Endodermal cell (in vitro differentiated cells): Measurements from ENCODE around the gene RPTOR. TPM values are rescaled to one million over a fixed set of nuclear protein-coding genes. Genes with fewer than 3 reads are reported as not detected.
"Not testable (repeated sequence)": the region's sequence is repeated elsewhere in the genome, so short reads cannot be mapped to it uniquely, and the experiment has no call there.

Experiments
- DNase-seq: peaks from one replicate; pipeline ENCODE4 v3.0.0-alpha.2; 2017
- H3K27ac ChIP-seq: 2 replicates; pipeline ENCODE4 v1.5.1; 2013; ENCODE audit warnings: mild to moderate bottlenecking, low read depth, low read length, moderate library complexity
- H3K27me3 ChIP-seq: 2 replicates; pipeline ENCODE4 v1.6.1; 2013; ENCODE audit warnings: mild to moderate bottlenecking, low read length, moderate library complexity; ENCODE audit not compliant: insufficient read depth, control insufficient read depth, poor library complexity, severe bottlenecking
- H3K36me3 ChIP-seq: 2 replicates; pipeline ENCODE4 v1.7.0; 2013; ENCODE audit warnings: mild to moderate bottlenecking, low read length, moderate library complexity; ENCODE audit not compliant: control insufficient read depth, insufficient read depth
- H3K4me1 ChIP-seq: one replicate; pipeline ENCODE4 v1.7.0; 2013; ENCODE audit warnings: low read length; ENCODE audit not compliant: control insufficient read depth, insufficient read depth
- H3K4me3 ChIP-seq: 2 replicates; pipeline ENCODE4 v1.5.1; 2013; ENCODE audit warnings: mild to moderate bottlenecking, low read length, moderate library complexity
- H3K9ac ChIP-seq: 2 replicates; pipeline ENCODE4 v1.6.1; 2013; ENCODE audit warnings: mild to moderate bottlenecking, low read length, moderate library complexity; ENCODE audit not compliant: poor library complexity, severe bottlenecking; ENCODE audit errors: extremely low read depth
- H3K9me3 ChIP-seq: 2 replicates; pipeline ENCODE4 v1.6.1; 2013; ENCODE audit warnings: mild to moderate bottlenecking, low read length, moderate library complexity; ENCODE audit not compliant: control insufficient read depth
- H3K27ac Mint-ChIP-seq: 2 replicates; pipeline ENCODE4 v1.8.0; 2020; ENCODE audit warnings: mixed read lengths
- H3K27me3 Mint-ChIP-seq: 2 replicates; pipeline ENCODE4 v1.8.0; 2021; ENCODE audit warnings: mild to moderate bottlenecking, mixed read lengths; ENCODE audit not compliant: insufficient read depth
- H3K36me3 Mint-ChIP-seq: 2 replicates; pipeline ENCODE4 v1.8.0; 2020; ENCODE audit warnings: low read depth, mixed read lengths
- H3K4me1 Mint-ChIP-seq: 2 replicates; pipeline ENCODE4 v1.8.0; 2020; ENCODE audit warnings: mixed read lengths
- H3K4me3 Mint-ChIP-seq: 2 replicates; pipeline ENCODE4 v1.8.0; 2020; ENCODE audit warnings: mild to moderate bottlenecking, moderate library complexity, mixed read lengths
- H3K9me3 Mint-ChIP-seq: 2 replicates; pipeline ENCODE4 v1.8.0; 2020; ENCODE audit warnings: mild to moderate bottlenecking, mixed read lengths
- WGBS, 2 experiments: methylation state at CpG; one replicate each; pipeline versions ENCODE4 v1.1.5 to v1.1.7; 2013; ENCODE audit warnings: missing lambda C conversion rate in 2 of 2, mixed read lengths in 1 of 2; ENCODE audit not compliant: insufficient coverage in 1 of 2, insufficient read length in 1 of 2; 5-methylcytosine and 5-hydroxymethylcytosine counted together
- total RNA-seq, 2 donors: library from RNA; stranded (reverse); fragmentation: NEBNext Ultra II Directional in 1 of 2; extraction: Animal tissue kit (Norgen Biotek cat#: 25700) in 1 of 2; gene quantifications; 2 replicates in 1 of 2; 3 replicates in 1 of 2; pipeline ENCODE4 v1.2.1, GENCODE V29; 2021
- TF ChIP-seq, protein P1 (sequence below): fragments of 200-600 bp; sonication (generic); conservative IDR thresholded peaks from 2 replicates; pipeline ENCODE4 v1.5.0; 2021; ENCODE audit warnings: antibody characterized with exemption, mild to moderate bottlenecking

The RPTOR gene
- total RNA-seq, 2 donors from 2014 or later, result 45.1 to 53.4 TPM

DNA sequence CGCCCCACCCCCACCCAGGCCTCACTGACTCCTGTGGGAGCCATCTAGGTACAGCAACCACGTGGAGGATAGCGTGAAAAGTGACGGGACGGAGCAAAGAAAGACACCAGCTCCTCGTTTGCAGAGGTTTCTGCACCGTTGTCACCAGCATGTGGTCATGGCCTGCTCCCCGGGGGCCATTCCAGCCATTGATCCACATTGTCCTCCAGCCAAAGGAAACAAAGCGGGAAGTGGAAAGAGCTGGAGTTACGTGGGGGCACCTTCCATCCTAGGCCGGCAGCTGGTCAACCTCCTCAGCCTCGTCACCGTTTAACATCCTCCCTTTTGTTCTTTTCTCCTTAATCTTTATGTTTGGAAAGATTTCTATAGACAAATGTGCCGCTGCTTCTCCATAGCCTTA, 153.7 kb downstream of the RPTOR start:
- Histone ChIP-seq H3K4me1 (peaks cover 4% of the 10 kb centered on the region), H3K4me3 (no peak overlapping the region), H3K27ac (no peak overlapping the region), H3K9me3 (no peaks in the 10 kb centered on the region), H3K36me3 (no peaks in the 10 kb centered on the region), H3K9ac (no peak overlapping the region), H3K27me3 (no peaks in the 10 kb centered on the region)
- no peaks in the 10 kb centered on the region for H3K27me3 Mint-ChIP-seq
- H3K4me3 Mint-ChIP-seq, result no peak overlapping the region
- H3K36me3 Mint-ChIP-seq, result peaks cover 4% of the 10 kb centered on the region
- TF ChIP-seq, protein P1, sequence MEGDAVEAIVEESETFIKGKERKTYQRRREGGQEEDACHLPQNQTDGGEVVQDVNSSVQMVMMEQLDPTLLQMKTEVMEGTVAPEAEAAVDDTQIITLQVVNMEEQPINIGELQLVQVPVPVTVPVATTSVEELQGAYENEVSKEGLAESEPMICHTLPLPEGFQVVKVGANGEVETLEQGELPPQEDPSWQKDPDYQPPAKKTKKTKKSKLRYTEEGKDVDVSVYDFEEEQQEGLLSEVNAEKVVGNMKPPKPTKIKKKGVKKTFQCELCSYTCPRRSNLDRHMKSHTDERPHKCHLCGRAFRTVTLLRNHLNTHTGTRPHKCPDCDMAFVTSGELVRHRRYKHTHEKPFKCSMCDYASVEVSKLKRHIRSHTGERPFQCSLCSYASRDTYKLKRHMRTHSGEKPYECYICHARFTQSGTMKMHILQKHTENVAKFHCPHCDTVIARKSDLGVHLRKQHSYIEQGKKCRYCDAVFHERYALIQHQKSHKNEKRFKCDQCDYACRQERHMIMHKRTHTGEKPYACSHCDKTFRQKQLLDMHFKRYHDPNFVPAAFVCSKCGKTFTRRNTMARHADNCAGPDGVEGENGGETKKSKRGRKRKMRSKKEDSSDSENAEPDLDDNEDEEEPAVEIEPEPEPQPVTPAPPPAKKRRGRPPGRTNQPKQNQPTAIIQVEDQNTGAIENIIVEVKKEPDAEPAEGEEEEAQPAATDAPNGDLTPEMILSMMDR, result no peak
- H3K9me3 Mint-ChIP-seq, result peaks cover 4% of the 10 kb centered on the region
- peaks cover 51% of the 10 kb centered on the region for H3K4me1 Mint-ChIP-seq
- WGBS, 2 experiments, result 83 to 88% methylated on average over 12 to 14 of the region's 14 CpGs
- H3K27ac Mint-ChIP-seq, result no peak overlapping the region
- DNase-seq, result no peak

DNA sequence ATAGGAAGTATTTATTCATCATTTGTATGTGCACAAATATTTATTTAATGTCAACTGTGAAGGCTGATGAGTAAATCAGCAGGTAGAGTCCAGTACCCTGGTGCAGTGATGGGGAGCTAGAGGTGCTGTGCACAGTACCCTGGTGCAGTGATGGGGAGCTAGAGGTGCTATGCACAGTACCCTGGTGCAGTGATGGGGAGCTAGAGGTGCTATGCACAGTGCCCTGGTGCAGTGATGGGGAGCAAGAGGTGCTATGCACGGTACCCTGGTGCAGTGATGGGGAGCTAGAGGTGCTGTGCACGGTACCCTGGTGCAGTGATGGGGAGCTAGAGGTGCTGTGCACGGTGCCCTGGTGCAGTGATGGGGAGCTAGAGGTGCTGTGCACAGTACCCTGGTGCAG, 154.6 kb downstream of the RPTOR start:
- H3K4me3 ChIP-seq, H3K9me3 Mint-ChIP-seq, H3K27me3 Mint-ChIP-seq, DNase-seq, H3K27me3 ChIP-seq, H3K27ac ChIP-seq, H3K36me3 ChIP-seq, H3K4me1 ChIP-seq, H3K27ac Mint-ChIP-seq, H3K4me3 Mint-ChIP-seq, H3K9me3 ChIP-seq, H3K36me3 Mint-ChIP-seq, H3K9ac ChIP-seq: not testable (repeated sequence)
- peaks cover 47% of the 10 kb centered on the region for H3K4me1 Mint-ChIP-seq
- 94% methylated on average over 3 of the region's 3 CpGs; no CpG with 5 or more reads in 1 of the 2 experiments for WGBS, 2 experiments

DNA sequence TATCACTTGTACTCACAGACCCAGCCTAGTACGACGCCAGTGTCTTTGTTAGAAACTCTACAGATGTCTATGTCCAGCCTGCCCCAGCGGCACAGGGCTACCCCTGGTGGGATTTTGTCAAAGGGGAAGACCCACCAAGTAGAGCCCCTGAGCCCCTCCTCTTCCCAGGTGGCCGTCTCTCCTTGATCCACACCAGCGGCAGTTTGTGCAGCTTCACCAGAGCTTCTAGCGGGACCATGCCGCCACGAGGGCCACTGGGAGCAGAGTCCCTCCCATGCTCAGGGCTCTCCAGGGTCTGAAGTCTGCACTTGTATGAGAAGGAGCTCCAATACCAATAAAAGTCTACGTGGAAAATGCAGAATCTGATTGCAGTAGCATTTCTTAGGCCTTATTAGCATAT, 157.1 kb downstream of the RPTOR start:
- H3K4me3 ChIP-seq, result no peak overlapping the region
- Mint-ChIP-seq H3K27me3 (no peaks in the 10 kb centered on the region), H3K4me1 (peaks cover 41% of the 10 kb centered on the region), H3K27ac (no peak overlapping the region), H3K4me3 (no peak overlapping the region), H3K36me3 (peaks cover 4% of the 10 kb centered on the region), H3K9me3 (peaks cover 4% of the 10 kb centered on the region)
- H3K9me3 ChIP-seq, result no peaks in the 10 kb centered on the region
- no peak overlapping the region for H3K9ac ChIP-seq
- H3K36me3 ChIP-seq, result no peaks in the 10 kb centered on the region
- no peak overlapping the region for H3K27ac ChIP-seq
- peaks cover 10% of the 10 kb centered on the region for H3K4me1 ChIP-seq
- DNase-seq, result no peak
- TF ChIP-seq, protein P1, result no peak
- 92 to 93% methylated on average over 8 to 9 of the region's 9 CpGs for WGBS, 2 experiments
- H3K27me3 ChIP-seq, result no peaks in the 10 kb centered on the region
